Neutrophil (primary cell): ENCODE results near the gene UBASH3B.
"Not testable (repeated sequence)": the region's sequence is repeated elsewhere in the genome, so short reads cannot be mapped to it uniquely, and the experiment has no call there.

Source experiments
- H3K27ac ChIP-seq: fragments of 200-600 bp; sonication (generic); 2 replicates; pipeline ENCODE4 v1.5.1; 2016; ENCODE audit warnings: mild to moderate bottlenecking, moderate library complexity
- H3K27me3 ChIP-seq: fragments of 200-600 bp; sonication (generic); 2 replicates; pipeline ENCODE4 v1.6.0; 2016; ENCODE audit warnings: mild to moderate bottlenecking
- H3K36me3 ChIP-seq: fragments of 200-600 bp; sonication (generic); 2 replicates; pipeline ENCODE4 v1.5.1; 2017
- H3K4me1 ChIP-seq, 2 experiments: fragments of 200-600 bp in 1 of 2; sonication (generic) in 1 of 2; 1 replicate in 1 of 2; 2 replicates in 1 of 2; pipeline versions ENCODE4 v1.5.1 to v1.6.1; 2013 to 2016; ENCODE audit warnings: low read depth in 1 of 2, low read length in 1 of 2, mild to moderate bottlenecking in 1 of 2, moderate library complexity in 1 of 2; ENCODE audit not compliant: control insufficient read depth in 1 of 2, insufficient read depth in 1 of 2
- H3K4me3 ChIP-seq, 2 experiments: fragments of 200-600 bp in 1 of 2; sonication (generic) in 1 of 2; 1 replicate in 1 of 2; 2 replicates in 1 of 2; pipeline ENCODE4 v1.5.1; 2013 to 2016; ENCODE audit warnings: low read depth in 1 of 2, low read length in 1 of 2, mild to moderate bottlenecking in 1 of 2, moderate library complexity in 1 of 2
- H3K9me3 ChIP-seq: fragments of 200-600 bp; sonication (generic); 2 replicates; pipeline ENCODE4 v1.5.1; 2016
- CTCF ChIP-seq: fragments of 200-600 bp; sonication (generic); IDR thresholded peaks from 2 replicates; pipeline ENCODE4 v1.5.1; 2016; ENCODE audit warnings: antibody characterized with exemption

UBASH3B gene

GRCh38 chr11:122852796-122853160 is 197.3 kb downstream of the UBASH3B start:
- Histone ChIP-seq H3K4me3 (no peak overlapping the region), H3K36me3 (no peaks in the 10 kb centered on the region), H3K9me3 (no peaks in the 10 kb centered on the region), H3K27me3 (no peaks in the 10 kb centered on the region), H3K4me1 (no peaks in the 10 kb centered on the region), H3K27ac (no peak overlapping the region)
- no peak for TF ChIP-seq CTCF

- Histone ChIP-seq H3K4me1 (no peaks in the 10 kb centered on the region), H3K27me3 (no peaks in the 10 kb centered on the region), H3K36me3 (no peaks in the 10 kb centered on the region), H3K4me3 (no peak overlapping the region), H3K27ac (no peak overlapping the region), H3K9me3 (no peaks in the 10 kb centered on the region)
- no peak for TF ChIP-seq CTCF
Observed at GRCh38 chr11:122853261-122853660, 197.7 kb downstream of the UBASH3B start.

GRCh38 chr11:122853971-122854446 is 198.5 kb downstream of the UBASH3B start:
- TF ChIP-seq CTCF, result peak; percentile 24
- H3K4me3 ChIP-seq, result no peak overlapping the region
- H3K4me1 ChIP-seq, result no peaks in the 10 kb centered on the region
- no peaks in the 10 kb centered on the region for H3K9me3 ChIP-seq
- H3K27me3 ChIP-seq, result no peaks in the 10 kb centered on the region
- H3K27ac ChIP-seq, result no peak overlapping the region
- H3K36me3 ChIP-seq, result no peaks in the 10 kb centered on the region

- Histone ChIP-seq H3K9me3 (no peaks in the 10 kb centered on the region), H3K27me3 (peaks cover 33% of the 10 kb centered on the region), H3K27ac (no peak overlapping the region), H3K4me1 (peaks cover 0 to 2% of the 10 kb centered on the region in 2 experiments), H3K4me3 (no peak overlapping the region), H3K36me3 (no peaks in the 10 kb centered on the region)
- TF ChIP-seq CTCF, result no peak
Observed at GRCh38 chr11:122861631-122862030, 206.1 kb downstream of the UBASH3B start.

GRCh38 chr11:122862091-122862490 is 206.6 kb downstream of the UBASH3B start:
- Histone ChIP-seq H3K36me3 (no peaks in the 10 kb centered on the region), H3K27me3 (peaks cover 33% of the 10 kb centered on the region)

GRCh38 chr11:122863154-122863553 is 207.6 kb downstream of the UBASH3B start:
- peaks cover 33% of the 10 kb centered on the region for H3K27me3 ChIP-seq
- not testable (repeated sequence) for H3K36me3 ChIP-seq

More at GRCh38 chr11:122862091-122862490, 206.6 kb downstream of the UBASH3B start:
- H3K27ac ChIP-seq, result no peak overlapping the region
- no peak for TF ChIP-seq CTCF
- no peaks in the 10 kb centered on the region for H3K9me3 ChIP-seq
- no peak overlapping the region for H3K4me3 ChIP-seq
- H3K4me1 ChIP-seq, result peaks cover 0 to 2% of the 10 kb centered on the region in 2 experiments

More at GRCh38 chr11:122863154-122863553, 207.6 kb downstream of the UBASH3B start:
- H3K4me3 ChIP-seq, H3K9me3 ChIP-seq, H3K27ac ChIP-seq, H3K4me1 ChIP-seq: not testable (repeated sequence)
